HepG2 (cell line): ENCODE data around the gene RNF114. TPM values are rescaled to one million over a fixed set of nuclear protein-coding genes. Genes with fewer than 3 reads are reported as not detected.

ENCODE experiments used
- CREB1 ChIP-seq, 2 experiments: fragments of 450-650 bp in 1 of 2; IDR thresholded peaks; 2 replicates each; pipeline ENCODE4 v1.6.1; 2016 to 2017; ENCODE audit warnings: control low read depth in 1 of 2, mild to moderate bottlenecking in 1 of 2, missing compliant biosample characterization in 1 of 2, missing genetic modification characterization in 1 of 2
- CREB3 ChIP-seq: sonication (generic); formaldehyde crosslinking; IDR thresholded peaks from 2 replicates; pipeline ENCODE4 v1.5.0; 2020; ENCODE audit warnings: missing genetic modification reagents
- GPN1 ChIP-seq: sonication (generic); formaldehyde crosslinking; IDR thresholded peaks from 2 replicates; pipeline ENCODE4 v1.5.1; 2020; ENCODE audit warnings: missing genetic modification reagents, borderline replicate concordance
- HBP1 ChIP-seq: IDR thresholded peaks from 2 replicates; pipeline ENCODE4 v1.6.1; 2016; ENCODE audit warnings: low read depth, control low read depth
- ISX ChIP-seq: sonication (generic); formaldehyde crosslinking; conservative IDR thresholded peaks from 2 replicates; pipeline ENCODE4 v1.5.0; 2020; ENCODE audit warnings: missing genetic modification reagents
- KDM6A ChIP-seq: IDR thresholded peaks from 2 replicates; pipeline ENCODE4 v1.6.1; 2016; ENCODE audit warnings: low read depth
- MTF1 ChIP-seq: sonication (generic); formaldehyde crosslinking; IDR thresholded peaks from 2 replicates; pipeline ENCODE4 v1.5.0; 2020; ENCODE audit warnings: missing genetic modification reagents
- NKX3-1 ChIP-seq: sonication (generic); formaldehyde crosslinking; IDR thresholded peaks from 2 replicates; pipeline ENCODE4 v1.5.0; 2020; ENCODE audit warnings: missing genetic modification reagents
- SRSF9 ChIP-seq: fragments of 200-400 bp; formaldehyde crosslinking; IDR thresholded peaks from 2 replicates; pipeline ENCODE4 v1.6.1; 2018; ENCODE audit warnings: borderline replicate concordance, mild to moderate bottlenecking, low read depth, low read length; ENCODE audit not compliant: insufficient read depth, poor library complexity, severe bottlenecking
- TEAD2 ChIP-seq: sonication (generic); formaldehyde crosslinking; IDR thresholded peaks from 2 replicates; pipeline ENCODE4 v1.9.0; 2021; ENCODE audit warnings: missing genetic modification reagents
- TFDP1 ChIP-seq: IDR thresholded peaks from 2 replicates; pipeline ENCODE4 v1.6.1; 2016; ENCODE audit warnings: missing compliant biosample characterization, missing genetic modification reagents, borderline replicate concordance
- ZNF18 ChIP-seq: sonication (generic); formaldehyde crosslinking; IDR thresholded peaks from 2 replicates; pipeline ENCODE4 v1.8.0; 2022; ENCODE audit warnings: mild to moderate bottlenecking, missing genetic modification reagents; ENCODE audit not compliant: insufficient replicate concordance
- ZNF235 ChIP-seq: sonication (generic); formaldehyde crosslinking; IDR thresholded peaks from 2 replicates; pipeline ENCODE4 v1.8.1; 2023; ENCODE audit warnings: mild to moderate bottlenecking, missing genetic modification reagents, borderline replicate concordance
- ZNF264 ChIP-seq: sonication (generic); formaldehyde crosslinking; IDR thresholded peaks from 2 replicates; pipeline ENCODE4 v1.4.0; 2020; ENCODE audit warnings: missing genetic modification reagents
- ZNF564 ChIP-seq: sonication (generic); formaldehyde crosslinking; IDR thresholded peaks from 2 replicates; pipeline ENCODE4 v1.8.1; 2023; ENCODE audit warnings: mild to moderate bottlenecking, missing genetic modification reagents
- ZNF710 ChIP-seq: sonication (generic); formaldehyde crosslinking; IDR thresholded peaks from 2 replicates; pipeline ENCODE4 v1.5.0; 2020; ENCODE audit warnings: mild to moderate bottlenecking, missing genetic modification reagents, borderline replicate concordance
- ZNF782 ChIP-seq: sonication (generic); formaldehyde crosslinking; IDR thresholded peaks from 2 replicates; pipeline ENCODE4 v1.4.0; 2020; ENCODE audit warnings: missing genetic modification reagents, mild to moderate bottlenecking, borderline replicate concordance
- polyA plus RNA-seq, 8 experiments: library from polyadenylated mRNA; depleted of rRNA in 3 of 8; stranded (reverse) in 7 of 8; unstranded in 1 of 8; fragments of >200 nt; fragmentation: Illumina TruSeq in 4 of 8; extraction: Trizol in 4 of 8; gene quantifications; 2 replicates each; pipeline versions ENCODE4 v1.2.1 to v1.2.3, GENCODE V29; 2011 to 2016; ENCODE audit warnings: low read depth in 4 of 8, missing spikeins in 1 of 8, mixed read lengths in 1 of 8; ENCODE audit not compliant: insufficient read depth in 1 of 8
- total RNA-seq, 5 experiments: library from RNA; depleted of rRNA; stranded (reverse); fragments of >200 nt; fragmentation: Illumina TruSeq; extraction: Trizol; gene quantifications; 2 replicates each; pipeline ENCODE4 v1.2.3, GENCODE V29; 2016; ENCODE audit warnings: low read depth in 1 of 5

Gene RNF114
- total and polyA plus RNA-seq, 2 of the 13 experiments (the other 11 are each of a cell fraction or from before 2014, with no cell fraction given): 119 to 126 TPM

GRCh38 chr20:49936153-49937026, at the start of gene RNF114 (continued):
- TF ChIP-seq ZNF18 (CRISPR knock-in tag) (peak; percentile 88), ZNF710 (CRISPR knock-in tag) (peak; percentile 81), TEAD2 (CRISPR knock-in tag) (no peak), CREB3 (CRISPR knock-in tag) (peak; percentile 88; the same call in 1 of the 2 replicates), ZNF264 (CRISPR knock-in tag) (no peak), KDM6A (no peak; the same call in 1 of the 2 replicates), TFDP1 (CRISPR knock-in tag) (peak; percentile 69; the same call in 1 of the 2 replicates), CREB1 (IDR thresholded peaks at IDR 0.05) (0 out of 2 replicates have a peak, but pooled peaks have one; percentile 51), CREB1 (CRISPR knock-in tag; IDR thresholded peaks at IDR 0.05) (peak; percentile 55), HBP1 (CRISPR knock-in tag) (peak; percentile 82; the same call in 1 of the 2 replicates), ZNF564 (CRISPR knock-in tag) (peak; percentile 61), ISX (peak; percentile 52; the same call in 1 of the 2 replicates), MTF1 (CRISPR knock-in tag) (no peak), NKX3-1 (CRISPR knock-in tag) (peak; percentile 84), ZNF782 (CRISPR knock-in tag) (peak; percentile 79), GPN1 (CRISPR knock-in tag) (0 out of 2 replicates have a peak, but pooled peaks have one; percentile 43), SRSF9 (no peak), ZNF235 (peak; percentile 91)
